Mesodermal cell (in vitro differentiated cells): ENCODE results near the gene OR8A1.

Experiments
- H3K27ac ChIP-seq: 2 replicates; pipeline ENCODE4 v1.7.0; 2013; ENCODE audit warnings: mild to moderate bottlenecking, low read depth, low read length, moderate library complexity; ENCODE audit not compliant: severe bottlenecking
- H3K36me3 ChIP-seq: 2 replicates; pipeline ENCODE4 v1.7.1; 2013; ENCODE audit warnings: mild to moderate bottlenecking, low read length, moderate library complexity; ENCODE audit not compliant: control insufficient read depth, insufficient read depth
- H3K4me1 ChIP-seq: one replicate; pipeline ENCODE4 v1.7.1; 2013; ENCODE audit warnings: mild to moderate bottlenecking, low read length; ENCODE audit not compliant: insufficient read depth, control insufficient read depth, poor library complexity, severe bottlenecking
- H3K4me3 ChIP-seq: 2 replicates; pipeline ENCODE4 v1.7.0; 2013; ENCODE audit warnings: low read length, control low read depth, mild to moderate bottlenecking; ENCODE audit not compliant: insufficient read depth, poor library complexity, severe bottlenecking; ENCODE audit errors: extremely low read depth
- H3K9me3 ChIP-seq: 2 replicates; pipeline ENCODE4 v1.7.1; 2013; ENCODE audit warnings: mild to moderate bottlenecking, low read length, moderate library complexity; ENCODE audit not compliant: control insufficient read depth
- WGBS, 2 experiments: methylation state at CpG; one replicate each; pipeline ENCODE4 v1.1.5; 2013; ENCODE audit warnings: missing lambda C conversion rate in 2 of 2; ENCODE audit not compliant: insufficient coverage in 2 of 2; 5-methylcytosine and 5-hydroxymethylcytosine counted together

Gene OR8A1

DNA sequence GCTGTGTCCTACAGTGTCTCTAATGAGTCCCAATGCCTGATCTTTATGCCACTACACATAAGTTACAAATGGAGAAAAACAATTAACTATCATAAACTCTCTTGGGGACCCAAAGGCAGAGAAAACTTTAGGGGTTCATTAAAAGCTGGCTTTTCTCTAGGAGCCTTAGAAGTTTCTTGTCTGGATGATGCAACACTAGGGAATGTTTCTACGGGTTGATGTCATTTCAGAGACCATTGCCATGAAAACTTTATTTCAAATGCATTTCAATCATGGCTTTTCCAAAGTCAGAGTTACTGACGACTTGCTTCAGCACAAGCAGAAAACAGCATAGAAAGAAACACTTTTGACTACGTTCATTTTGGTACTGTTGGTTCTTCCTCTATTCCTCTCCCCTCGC is 17.8 kb upstream of the OR8A1 start:
- H3K4me1 ChIP-seq: no peaks in the 10 kb centered on the region
- no peak overlapping the region for H3K4me3 ChIP-seq
- no peaks in the 10 kb centered on the region for H3K9me3 ChIP-seq
- H3K36me3 ChIP-seq: no peaks in the 10 kb centered on the region
- WGBS, 2 experiments: 88 to 93% methylated on average over 3 of the region's 4 CpGs
- H3K27ac ChIP-seq: no peak overlapping the region

DNA sequence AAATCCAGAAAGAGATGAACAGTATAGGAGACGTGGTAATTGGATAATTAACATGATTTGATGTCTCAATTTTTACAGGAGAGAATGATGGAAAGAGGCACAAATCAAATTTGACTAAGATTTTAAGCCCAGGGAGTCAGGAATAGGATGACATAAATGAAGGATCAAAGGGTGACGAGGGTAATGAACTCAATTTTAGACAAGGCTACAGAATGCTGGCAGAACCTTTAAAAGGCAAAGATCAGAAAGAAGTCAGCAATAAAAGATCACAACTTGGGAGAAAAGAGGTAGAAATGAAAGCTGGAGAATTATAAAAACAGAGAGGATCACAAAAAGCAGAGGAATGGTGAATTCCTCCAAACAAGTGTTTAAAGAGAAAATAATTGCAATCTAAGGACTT is 13.0 kb upstream of the OR8A1 start:
- no peaks in the 10 kb centered on the region for H3K4me1 ChIP-seq
- no peaks in the 10 kb centered on the region for H3K36me3 ChIP-seq
- H3K4me3 ChIP-seq: no peak overlapping the region
- 82 to 87% methylated on average over 2 of the region's 2 CpGs for WGBS, 2 experiments
- no peak overlapping the region for H3K27ac ChIP-seq
- no peaks in the 10 kb centered on the region for H3K9me3 ChIP-seq

DNA sequence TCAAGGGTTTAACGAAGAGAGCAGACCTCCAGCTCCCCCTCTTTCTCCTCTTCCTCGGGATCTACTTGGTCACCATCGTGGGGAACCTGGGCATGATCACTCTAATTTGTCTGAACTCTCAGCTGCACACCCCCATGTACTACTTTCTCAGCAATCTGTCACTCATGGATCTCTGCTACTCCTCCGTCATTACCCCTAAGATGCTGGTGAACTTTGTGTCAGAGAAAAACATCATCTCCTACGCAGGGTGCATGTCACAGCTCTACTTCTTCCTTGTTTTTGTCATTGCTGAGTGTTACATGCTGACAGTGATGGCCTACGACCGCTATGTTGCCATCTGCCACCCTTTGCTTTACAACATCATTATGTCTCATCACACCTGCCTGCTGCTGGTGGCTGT is 363 bp downstream of the OR8A1 start:
- H3K9me3 ChIP-seq: no peaks in the 10 kb centered on the region
- no peaks in the 10 kb centered on the region for H3K4me1 ChIP-seq
- H3K27ac ChIP-seq: no peak overlapping the region
- 79 to 94% methylated on average over 6 of the region's 7 CpGs for WGBS, 2 experiments
- no peak overlapping the region for H3K4me3 ChIP-seq
- H3K36me3 ChIP-seq: no peaks in the 10 kb centered on the region

DNA sequence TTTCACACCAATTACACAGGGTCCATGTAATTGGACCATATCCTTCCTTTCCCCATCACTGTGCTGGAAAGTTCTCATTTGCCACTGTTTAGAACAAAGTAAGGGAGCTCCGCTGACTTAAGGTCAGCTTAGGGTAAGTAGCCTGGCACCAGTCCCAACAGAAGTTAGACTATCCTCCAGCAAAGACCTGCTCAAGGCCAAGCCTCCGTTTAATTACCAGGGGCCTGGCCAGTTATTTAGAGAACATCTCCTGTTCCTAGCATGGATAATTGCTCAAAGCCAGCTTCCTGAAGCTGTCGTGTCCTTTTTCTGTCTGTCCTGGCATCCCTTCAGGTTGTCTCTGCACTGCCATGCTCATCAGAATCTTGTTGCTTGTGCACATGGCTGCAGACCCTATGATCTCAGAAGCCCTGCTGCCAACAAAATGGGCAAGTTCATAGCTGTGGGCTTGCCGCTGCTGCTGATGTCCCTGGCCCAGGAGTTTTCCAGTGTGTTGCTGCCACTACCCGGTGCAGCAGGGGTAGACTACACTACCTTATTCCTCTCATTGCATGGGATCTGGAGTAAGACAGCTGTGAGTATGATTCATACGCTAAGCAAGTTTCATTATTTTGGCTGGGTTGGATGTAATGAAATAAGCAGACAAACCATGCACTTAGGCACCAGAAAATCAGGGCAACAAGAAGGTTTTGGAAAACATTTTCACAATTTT is 8.1 kb downstream of the OR8A1 start:
- H3K9me3 ChIP-seq: no peaks in the 10 kb centered on the region
- WGBS, 2 experiments: 89 to 95% methylated on average over 2 to 4 of the region's 6 CpGs
- H3K27ac ChIP-seq: no peak overlapping the region
- no peaks in the 10 kb centered on the region for H3K4me1 ChIP-seq
- H3K36me3 ChIP-seq: no peaks in the 10 kb centered on the region
- H3K4me3 ChIP-seq: no peak overlapping the region

DNA sequence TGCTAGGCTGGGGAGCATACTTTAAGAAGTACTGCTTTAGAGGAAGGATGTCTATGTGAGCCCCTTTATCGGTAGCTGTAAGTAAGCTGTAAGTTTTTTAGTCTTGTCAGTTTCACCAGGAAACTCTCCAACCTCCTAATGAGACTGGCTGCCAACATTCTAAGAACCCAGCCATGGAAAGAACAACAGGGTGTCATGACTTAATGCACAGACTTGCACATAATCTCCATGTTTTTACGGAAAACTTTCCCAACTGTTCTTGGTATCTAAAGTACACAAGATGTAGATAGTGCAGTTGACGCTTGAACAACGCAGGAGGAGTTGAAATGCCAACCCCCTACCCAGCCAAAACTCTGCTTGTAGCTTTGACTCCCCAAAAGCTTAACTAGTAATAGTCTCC is 9.0 kb downstream of the OR8A1 start:
- Histone ChIP-seq H3K36me3 (no peaks in the 10 kb centered on the region), H3K9me3 (no peaks in the 10 kb centered on the region), H3K27ac (no peak overlapping the region), H3K4me3 (no peak overlapping the region), H3K4me1 (no peaks in the 10 kb centered on the region)
- 93% methylated on average over 2 of the region's 4 CpGs; no CpG with 5 or more reads in 1 of the 2 experiments for WGBS, 2 experiments

DNA sequence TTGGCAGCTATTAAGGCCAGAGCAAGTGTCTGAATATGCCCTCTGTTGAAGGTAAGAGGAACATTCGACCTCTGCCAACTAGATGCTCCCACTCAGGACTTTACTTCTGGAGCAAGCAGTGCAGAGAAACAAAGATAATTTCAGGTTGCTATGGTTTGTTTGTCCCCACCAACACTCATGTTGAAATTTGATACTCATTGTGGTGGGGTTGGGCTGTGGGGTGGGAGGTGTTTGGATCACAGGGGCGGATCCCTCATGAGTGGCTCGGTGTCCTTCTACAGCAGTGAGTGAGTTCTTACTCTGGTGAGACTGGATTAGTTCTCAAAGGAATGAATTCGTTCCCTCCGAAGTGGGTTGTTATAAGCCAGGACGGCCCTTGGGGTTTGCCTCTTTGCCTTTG is 12.0 kb downstream of the OR8A1 start:
- H3K27ac ChIP-seq: no peak overlapping the region
- no peaks in the 10 kb centered on the region for H3K9me3 ChIP-seq
- H3K4me3 ChIP-seq: no peak overlapping the region
- H3K4me1 ChIP-seq: no peaks in the 10 kb centered on the region
- H3K36me3 ChIP-seq: no peaks in the 10 kb centered on the region
- WGBS, 2 experiments: 92 to 93% methylated on average over 5 to 6 of the region's 6 CpGs

DNA sequence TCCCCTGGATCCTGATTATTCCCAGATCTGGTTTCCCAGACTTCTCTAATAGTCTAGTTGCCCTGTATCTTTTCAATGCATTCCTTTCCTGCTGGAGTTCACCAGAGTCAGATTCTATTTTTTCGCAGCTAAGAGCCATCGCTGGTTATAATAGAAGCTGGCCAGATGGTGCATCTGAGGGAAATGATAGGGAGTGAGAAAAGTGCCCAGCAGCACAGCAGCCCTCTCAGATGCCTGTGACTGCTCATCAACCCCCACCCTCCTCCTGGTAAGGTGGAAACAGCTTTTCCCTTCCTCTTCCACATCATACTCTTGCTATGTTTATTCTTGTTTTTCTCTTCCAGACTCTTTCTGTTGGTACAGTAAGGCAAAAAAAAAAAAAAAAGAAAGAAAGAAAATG is 12.8 kb downstream of the OR8A1 start:
- H3K27ac ChIP-seq: no peak overlapping the region
- H3K36me3 ChIP-seq: no peaks in the 10 kb centered on the region
- H3K9me3 ChIP-seq: no peaks in the 10 kb centered on the region
- no peak overlapping the region for H3K4me3 ChIP-seq
- WGBS, 2 experiments: no CpG with 5 or more reads among the region's 2 CpGs
- no peaks in the 10 kb centered on the region for H3K4me1 ChIP-seq

DNA sequence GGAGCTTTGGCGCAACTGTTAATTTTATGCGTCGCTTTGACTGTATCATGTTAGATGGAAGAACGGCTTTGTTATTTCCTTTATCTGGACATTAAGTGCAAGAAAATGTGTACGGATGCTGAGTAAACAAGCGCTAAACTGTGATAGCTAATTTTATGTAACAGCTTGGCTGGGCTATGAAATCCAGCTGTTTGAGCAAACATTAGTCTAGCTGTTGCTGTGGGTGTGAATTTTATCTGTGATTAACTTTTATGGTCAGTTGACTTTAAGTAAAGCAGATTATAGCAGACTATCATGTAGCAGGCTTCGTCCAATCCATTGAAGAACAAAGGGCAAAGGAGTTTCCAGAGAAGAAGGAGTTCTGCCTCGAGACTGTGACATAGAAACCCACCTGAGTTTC is 14.0 kb downstream of the OR8A1 start:
- no peak overlapping the region for H3K4me3 ChIP-seq
- no peak overlapping the region for H3K27ac ChIP-seq
- 91 to 94% methylated on average over 7 of the region's 8 CpGs for WGBS, 2 experiments
- no peaks in the 10 kb centered on the region for H3K9me3 ChIP-seq
- H3K36me3 ChIP-seq: no peaks in the 10 kb centered on the region
- H3K4me1 ChIP-seq: no peaks in the 10 kb centered on the region

DNA sequence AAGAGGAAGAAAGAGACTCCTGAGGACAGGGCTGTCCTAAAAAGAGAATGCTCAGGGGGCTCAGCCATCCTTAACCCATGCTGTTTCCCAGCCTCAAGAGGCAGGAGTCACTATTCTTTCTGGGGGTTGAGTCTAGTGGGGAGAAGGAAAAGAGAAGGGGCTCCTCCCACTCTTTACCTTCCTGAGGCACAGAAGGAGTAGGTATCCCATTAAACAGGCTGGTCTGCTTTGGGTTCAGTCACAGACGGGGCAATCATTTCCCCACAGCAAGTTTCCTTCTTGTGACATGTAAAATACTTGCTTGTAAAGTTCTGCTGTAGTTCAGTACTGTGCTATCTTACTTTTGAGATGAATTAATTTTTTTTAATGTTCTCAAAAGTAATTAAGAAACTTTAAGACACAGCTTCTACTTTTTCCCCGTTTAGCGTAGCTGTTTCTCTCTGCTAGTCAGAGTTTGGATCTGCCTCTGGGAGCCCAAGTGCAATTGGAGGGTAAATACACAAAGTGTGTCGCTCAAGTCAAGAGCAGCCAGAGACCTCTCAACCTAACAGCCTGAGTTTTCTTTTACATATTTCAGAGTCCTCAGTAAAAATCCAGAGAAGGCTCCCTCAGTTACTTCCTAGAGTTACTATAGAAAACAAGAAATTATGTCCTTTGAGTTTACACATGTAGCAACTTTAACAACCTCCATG is 15.0 kb downstream of the OR8A1 start:
- Histone ChIP-seq H3K36me3 (no peaks in the 10 kb centered on the region), H3K4me1 (no peaks in the 10 kb centered on the region), H3K27ac (no peak overlapping the region), H3K9me3 (no peaks in the 10 kb centered on the region), H3K4me3 (no peak overlapping the region)
- WGBS, 2 experiments: 100% methylated on average over 2 of the region's 4 CpGs; no CpG with 5 or more reads in 1 of the 2 experiments

DNA sequence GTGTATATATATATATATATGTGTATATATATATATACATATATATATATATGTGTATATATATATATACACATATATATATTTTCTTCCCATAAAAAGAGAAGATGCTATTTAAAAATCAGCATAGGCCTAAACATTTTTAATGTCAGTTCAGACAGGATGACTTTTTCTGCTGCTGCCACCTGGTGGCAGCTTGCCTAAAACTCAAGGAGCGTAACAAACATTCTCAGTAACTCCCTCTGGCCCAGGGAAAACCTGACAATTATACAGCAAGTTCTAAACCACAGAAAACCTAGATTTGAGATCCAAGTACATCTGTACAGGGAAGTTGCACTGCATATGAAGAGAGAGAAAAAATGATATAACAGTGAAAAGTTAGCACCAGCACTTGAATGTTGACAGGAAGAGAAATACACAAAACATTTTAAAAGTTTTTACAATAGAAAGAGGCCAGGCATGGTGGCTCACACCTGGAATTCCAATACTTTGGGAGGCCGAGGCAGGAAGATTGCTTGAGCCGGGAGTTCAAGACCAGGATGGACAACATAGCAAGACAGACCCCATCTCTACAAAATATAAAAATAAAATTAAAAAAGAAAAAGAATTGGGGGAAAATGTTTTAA is 16.6 kb downstream of the OR8A1 start:
- no peak overlapping the region for H3K27ac ChIP-seq
- WGBS, 2 experiments: 40% methylated on average over 1 of the region's 3 CpGs; no CpG with 5 or more reads in 1 of the 2 experiments
- no peaks in the 10 kb centered on the region for H3K36me3 ChIP-seq

DNA sequence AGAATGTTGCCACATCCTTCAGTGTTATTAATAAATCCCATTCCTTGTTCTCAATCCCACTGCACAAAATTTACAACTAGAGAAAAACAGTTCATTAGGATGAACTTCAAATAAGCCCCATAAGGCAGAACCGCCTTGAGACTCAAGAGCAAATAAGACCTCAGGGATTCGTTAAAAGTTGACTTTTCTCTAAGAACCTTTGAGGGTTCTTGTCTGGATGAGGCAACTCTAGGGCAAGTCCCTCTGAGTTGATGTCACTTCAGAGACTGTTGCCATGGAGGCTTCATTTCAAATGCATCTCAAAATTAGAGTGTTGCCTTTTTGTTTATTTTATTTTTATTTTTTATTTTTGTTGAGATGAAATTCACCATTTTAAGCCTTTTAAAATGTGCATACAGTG is 21.6 kb downstream of the OR8A1 start:
- Histone ChIP-seq H3K4me3 (no peak overlapping the region), H3K9me3 (no peaks in the 10 kb centered on the region), H3K36me3 (no peaks in the 10 kb centered on the region), H3K4me1 (no peaks in the 10 kb centered on the region), H3K27ac (no peak overlapping the region)
- 88 to 92% methylated on average over 1 to 2 of the region's 2 CpGs for WGBS, 2 experiments

More for the DNA sequence above, 16.6 kb downstream of the OR8A1 start:
- no peaks in the 10 kb centered on the region for H3K4me1 ChIP-seq
- H3K4me3 ChIP-seq: no peak overlapping the region
- H3K9me3 ChIP-seq: no peaks in the 10 kb centered on the region
